GM12892 (cell line): ENCODE data around the gene BHLHE23.
"Not testable (repeated sequence)": the region's sequence is repeated elsewhere in the genome, so short reads cannot be mapped to it uniquely, and the experiment has no call there.

Source experiments
- DNase-seq: peaks from one replicate; pipeline ENCODE4 v3.0.0; 2011; ENCODE audit not compliant: insufficient read length
- FAIRE-seq: peaks from 2 replicates; lab custom pipeline; 2011; peaks lifted over from hg19 to GRCh38; lab: Jason Lieb, UNC
- POLR2A ChIP-seq: IDR thresholded peaks from 2 replicates; pipeline ENCODE4 v1.6.1; 2011; ENCODE audit warnings: low read depth, low read length, control low read depth
- POLR2AphosphoS5 ChIP-seq: IDR thresholded peaks from 2 replicates; pipeline ENCODE4 v1.6.1; 2011; ENCODE audit warnings: low read depth, low read length, control low read depth
- TAF1 ChIP-seq: IDR thresholded peaks from 2 replicates; pipeline ENCODE4 v1.6.1; 2011; ENCODE audit warnings: low read depth, mild to moderate bottlenecking, control low read depth, low read length, borderline replicate concordance

BHLHE23 gene

DNA sequence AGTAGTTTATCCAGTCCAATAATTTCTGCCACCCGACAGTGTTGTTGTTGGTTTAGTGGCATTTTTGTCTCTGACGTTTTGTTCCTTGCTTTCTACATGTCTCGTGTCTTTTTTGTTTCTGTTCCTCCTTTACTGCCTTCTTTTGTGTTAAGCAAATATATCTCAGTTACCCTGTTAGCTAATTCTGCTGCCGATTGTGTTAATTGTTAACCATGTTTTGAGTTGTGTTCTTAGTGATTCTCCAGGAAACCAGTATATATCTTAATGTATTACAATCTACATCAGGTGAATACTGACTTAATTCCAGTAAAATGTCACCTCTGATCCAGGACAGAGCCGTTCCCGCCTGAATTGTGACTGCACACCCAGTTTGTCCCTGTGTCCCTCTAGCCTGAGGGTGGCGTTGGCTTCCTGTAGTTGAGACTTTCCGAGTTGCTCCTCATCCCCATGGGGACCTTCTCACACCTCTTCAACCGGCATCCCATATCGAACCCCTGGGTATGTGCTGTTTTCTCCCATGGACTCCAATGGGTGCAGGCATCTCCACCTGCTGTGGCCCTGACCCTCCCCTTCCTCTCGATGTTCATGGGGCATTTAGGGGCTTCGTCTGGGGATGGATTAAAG is 35.8 kb upstream of the BHLHE23 start:
- FAIRE-seq (no peak), DNase-seq (no peak)

DNA sequence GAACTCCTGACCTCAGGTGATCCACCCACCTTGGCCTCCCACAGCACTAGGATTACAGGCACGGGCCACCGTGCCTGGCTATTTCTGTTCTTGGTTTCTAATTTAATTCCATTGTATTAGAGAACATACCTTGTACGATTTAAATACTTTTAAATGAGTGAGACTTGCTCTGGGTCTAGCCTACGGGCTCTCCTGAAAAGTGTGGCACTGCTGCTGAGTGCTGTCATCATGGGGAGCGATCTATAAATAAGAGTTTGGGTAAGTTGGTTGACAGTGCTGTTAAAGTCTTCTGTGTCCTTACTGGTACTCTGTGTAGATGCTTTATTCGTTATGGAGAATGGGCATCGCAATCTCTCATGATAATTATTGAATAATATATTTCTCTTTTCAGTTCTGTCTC is 35.0 kb upstream of the BHLHE23 start:
- no peak for DNase-seq
- FAIRE-seq: no peak
- no peak for TF ChIP-seq TAF1
- TF ChIP-seq POLR2AphosphoS5: no peak
- TF ChIP-seq POLR2A: no peak

More for the DNA sequence above, 35.8 kb upstream of the BHLHE23 start:
- no peak for TF ChIP-seq TAF1
- no peak for TF ChIP-seq POLR2AphosphoS5
- TF ChIP-seq POLR2A: no peak

DNA sequence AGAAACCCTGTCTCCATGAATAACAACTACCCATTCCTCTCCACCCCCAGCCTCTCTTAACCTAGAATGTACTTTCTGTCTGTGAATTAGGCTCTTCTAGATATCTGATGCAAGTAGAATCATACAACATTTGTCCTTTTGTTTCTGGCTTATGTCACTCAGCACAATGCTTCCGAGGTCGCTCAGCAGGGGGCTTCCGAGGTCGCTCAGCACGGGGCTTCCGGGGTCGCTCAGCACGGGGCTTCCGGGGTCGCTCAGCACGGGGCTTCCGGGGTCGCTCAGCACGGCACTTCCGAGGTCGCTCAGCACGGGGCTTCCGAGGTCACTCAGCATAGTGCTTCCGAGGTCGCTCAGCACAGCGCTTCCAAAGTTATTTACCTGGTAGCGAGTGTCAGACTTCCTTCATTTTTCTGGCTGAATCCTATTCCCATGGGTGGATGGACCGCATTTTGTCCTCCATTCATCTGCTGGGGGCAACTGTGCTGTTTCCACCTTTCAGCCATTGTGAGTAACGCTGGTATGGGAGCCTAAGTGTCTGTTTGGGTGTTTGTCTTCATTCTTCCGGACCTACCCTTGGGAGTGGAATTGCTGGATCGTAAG is 31.0 kb upstream of the BHLHE23 start:
- DNase-seq: no peak
- no peak for TF ChIP-seq POLR2AphosphoS5
- TF ChIP-seq TAF1: no peak
- no peak for FAIRE-seq

DNA sequence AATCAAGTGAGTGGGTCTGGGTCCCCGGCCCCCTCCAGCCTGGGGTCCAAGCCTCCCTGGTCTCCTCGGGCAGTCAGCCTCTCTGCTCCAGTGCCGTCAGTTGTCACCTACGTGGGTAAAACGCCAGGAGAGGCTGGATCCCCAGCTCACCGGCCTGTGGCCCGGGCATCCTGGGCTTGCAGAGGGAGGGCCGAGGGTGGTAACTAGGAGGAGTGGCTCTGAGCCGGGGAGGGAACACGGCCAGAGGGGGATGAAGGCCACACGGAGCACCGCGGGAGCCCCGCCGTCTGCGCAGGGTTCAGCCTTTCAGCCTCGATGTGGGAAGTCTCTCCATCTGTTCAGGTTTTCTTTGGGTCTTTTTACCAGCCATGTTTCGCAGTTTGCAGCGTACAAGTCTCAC is 29.5 kb upstream of the BHLHE23 start:
- no peak for DNase-seq
- TF ChIP-seq POLR2A: no peak; the same call in 1 of the 2 replicates
- no peak for TF ChIP-seq TAF1
- no peak for TF ChIP-seq POLR2AphosphoS5
- FAIRE-seq: no peak

DNA sequence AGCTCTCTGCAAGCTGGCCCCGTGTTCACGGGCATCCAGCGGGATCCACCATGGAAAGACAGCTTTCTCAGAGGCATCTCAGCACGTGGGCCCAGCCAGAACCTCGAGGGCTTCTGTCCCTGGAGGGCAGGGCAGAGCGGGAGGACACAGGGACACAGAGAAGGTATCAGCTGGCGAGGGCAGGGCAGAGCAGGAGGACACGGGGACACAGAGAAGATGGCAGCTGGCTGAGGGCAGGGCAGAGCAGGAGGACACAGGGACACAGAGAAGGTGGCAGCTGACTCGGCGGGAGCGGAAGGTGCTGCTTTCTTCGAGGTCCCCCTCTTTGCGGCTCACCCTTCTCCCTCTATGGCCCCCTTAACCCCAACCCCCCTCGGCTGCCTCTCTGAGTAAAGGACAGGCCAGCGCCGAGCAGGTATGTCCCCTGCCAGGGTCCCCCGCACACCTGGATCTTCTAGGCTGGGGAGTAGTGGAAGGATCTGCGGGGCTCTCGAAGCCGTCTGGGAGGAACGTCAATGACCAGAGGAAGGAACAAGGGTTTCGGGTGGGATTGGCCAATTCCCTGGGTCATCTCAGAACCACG is 28.9 kb upstream of the BHLHE23 start:
- no peak for TF ChIP-seq POLR2AphosphoS5
- no peak for TF ChIP-seq POLR2A
- no peak for TF ChIP-seq TAF1
- FAIRE-seq (no peak), DNase-seq (no peak)

DNA sequence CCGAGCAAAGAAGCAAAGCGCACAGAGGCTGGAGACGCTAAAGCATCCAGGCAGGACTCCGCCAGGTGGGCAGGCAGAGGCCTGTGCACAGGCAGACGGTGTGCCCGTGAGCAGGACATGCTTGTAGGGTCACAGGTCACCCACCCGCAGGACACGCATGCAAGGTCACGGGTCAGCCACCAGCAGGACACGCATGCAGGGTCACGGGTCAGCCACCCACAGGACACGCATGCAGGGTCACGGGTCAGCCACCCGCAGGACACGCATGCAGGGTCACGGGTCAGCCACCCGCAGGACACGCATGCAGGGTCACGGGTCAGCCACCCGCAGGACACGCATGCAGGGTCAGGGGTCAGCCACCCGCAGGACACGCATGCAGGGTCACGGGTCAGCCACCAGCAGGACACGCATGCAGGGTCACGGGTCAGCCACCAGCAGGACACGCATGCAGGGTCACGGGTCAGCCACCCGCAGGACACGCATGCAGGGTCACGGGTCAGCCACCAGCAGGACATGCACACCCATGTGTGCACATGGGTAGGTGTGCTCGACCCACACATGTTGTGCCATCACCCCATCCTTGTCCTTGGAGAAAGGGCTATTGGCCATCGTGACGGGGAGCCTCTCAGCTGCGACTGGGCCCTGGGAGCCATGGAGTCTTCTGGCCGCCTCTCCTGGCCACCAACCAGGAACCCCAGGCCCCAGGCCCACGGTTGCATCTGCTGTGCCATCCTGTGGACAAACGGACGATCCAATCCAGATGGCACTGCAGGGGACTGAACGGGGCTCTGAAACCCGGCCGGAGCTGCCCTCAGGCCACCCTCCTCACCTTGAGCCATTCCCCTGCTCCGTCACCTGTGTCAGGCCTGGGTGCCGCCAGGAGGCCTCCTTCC is 28.2 kb upstream of the BHLHE23 start:
- not testable (repeated sequence) for DNase-seq, FAIRE-seq

DNA sequence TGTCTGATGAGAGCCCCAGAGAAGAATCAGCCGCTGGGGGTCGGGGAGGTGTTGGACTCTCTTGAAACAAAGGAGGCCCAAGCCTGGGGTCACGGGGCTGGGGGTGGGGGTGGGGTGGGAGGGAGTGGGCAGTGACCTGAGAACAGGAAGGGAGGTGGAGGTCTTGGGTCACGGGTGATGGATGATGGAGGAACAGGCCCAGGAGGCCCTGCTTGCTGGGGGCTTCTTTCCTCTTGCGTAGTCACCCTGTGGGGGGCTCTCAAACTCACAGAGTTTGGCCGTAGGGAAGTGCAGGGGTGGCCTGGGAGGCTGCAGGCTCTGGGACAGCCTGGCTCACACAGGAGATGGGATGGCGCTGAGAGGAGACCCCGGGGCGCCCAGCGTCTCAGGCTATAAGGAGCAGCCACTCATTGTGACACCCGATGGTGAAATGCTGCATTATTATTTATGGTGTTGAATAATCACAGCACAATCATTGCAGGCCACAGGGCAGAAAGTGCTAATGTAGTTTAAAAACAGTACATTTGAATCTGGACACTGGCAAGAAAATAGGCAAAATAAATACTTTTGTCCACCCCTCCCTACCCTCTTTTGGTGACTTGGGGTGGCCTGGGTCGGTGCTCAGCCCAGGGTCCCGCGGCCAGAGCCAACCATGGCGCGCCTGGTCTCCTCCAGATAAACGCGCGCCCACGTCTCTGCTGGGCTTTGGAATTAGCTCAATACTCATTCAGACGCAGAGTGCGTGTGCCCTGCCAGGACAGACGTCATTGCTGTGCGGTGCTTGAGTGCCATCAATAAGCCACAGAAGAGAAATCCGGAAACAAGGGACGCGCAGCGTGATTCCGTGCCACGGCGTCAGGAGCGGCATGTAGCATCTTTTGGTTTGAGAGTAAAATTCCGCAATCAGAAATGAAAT is 27.3 kb upstream of the BHLHE23 start:
- TF ChIP-seq POLR2A (no peak; the same call in 1 of the 2 replicates), TAF1 (no peak), POLR2AphosphoS5 (no peak)
- FAIRE-seq (no peak), DNase-seq (no peak)

DNA sequence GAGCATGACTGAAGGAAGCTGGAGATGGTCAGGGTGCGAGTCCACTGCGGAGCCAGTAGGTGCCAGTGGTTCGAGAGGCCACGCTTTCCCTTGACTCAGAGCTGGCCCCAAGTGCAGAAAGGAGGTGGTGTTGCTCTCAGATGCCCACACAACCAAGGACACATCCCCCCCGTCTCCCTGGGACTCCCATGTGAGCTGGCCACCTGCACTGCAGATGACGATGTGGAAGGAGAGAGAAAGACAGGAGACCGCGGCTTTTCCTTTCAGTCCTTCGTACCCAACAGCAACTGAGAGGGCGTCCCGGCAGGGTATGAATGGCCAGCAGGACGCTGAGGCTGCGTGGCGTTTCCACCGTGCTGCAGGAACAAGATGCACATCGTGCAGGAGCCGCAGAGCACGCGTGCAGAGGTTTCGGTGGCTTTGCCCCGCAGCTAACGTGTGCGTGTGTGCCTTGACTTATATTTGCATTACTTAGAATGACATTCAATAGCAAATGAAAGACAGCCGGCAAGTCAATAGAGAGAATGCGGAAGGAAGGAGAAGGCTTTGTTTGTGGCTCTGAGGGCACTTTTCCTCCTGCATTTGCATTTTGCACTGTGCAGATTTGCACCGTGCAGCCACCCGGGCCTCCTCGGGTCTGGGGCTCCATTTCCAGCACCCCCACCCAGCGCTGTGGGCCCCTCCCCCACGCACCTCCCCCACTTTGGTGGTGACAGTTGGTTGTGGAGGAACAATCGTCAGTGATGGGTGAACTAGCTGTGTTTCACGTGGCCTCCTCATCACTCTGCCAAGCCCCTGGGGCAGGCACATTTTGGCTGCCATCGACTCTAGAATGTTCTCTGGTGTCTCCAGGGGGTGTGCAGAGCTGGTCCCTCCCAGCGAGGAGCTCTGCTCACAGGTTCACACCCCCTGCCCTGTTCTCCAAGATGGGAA is 26.4 kb upstream of the BHLHE23 start:
- DNase-seq (no peak), FAIRE-seq (peak; percentile 70)
- TF ChIP-seq TAF1: no peak
- TF ChIP-seq POLR2AphosphoS5: no peak
- no peak for TF ChIP-seq POLR2A

DNA sequence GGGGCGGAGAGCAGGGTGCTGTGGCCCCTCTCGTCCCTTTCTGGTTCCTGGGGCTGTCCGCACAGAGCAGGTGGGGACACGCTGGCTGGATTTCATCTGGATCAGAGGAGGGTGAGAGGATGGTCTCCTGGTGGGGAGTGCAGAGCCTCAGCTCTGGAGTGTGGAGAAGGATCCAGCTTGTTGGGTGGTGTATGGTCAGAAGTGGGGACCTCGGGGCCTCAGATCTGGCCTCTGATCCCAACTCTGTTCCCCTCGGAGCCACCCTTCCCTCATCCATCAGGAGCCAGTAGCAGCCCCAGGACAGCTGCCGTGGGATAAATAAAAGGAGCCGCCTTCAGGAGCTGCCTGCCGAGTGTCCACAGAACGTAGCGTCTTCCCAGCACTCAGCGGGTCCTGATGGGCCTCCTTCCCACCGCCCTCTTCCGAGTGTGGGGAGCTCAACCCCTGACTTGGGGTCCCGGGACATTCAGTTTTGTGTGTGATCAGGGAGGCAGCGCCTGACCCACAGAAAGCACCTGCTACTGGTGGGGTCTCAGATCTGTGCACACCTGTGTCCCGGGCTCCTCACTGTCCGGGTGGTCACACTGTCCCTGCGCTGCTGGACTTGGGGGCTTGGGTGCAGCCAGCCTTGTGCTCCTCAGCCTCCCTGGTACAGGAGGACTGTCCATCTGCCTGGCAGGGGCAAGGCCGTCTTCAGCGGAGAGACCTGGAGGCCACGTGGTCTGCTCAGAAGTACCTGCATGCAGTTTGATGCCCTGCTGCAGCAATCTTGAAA is 25.4 kb upstream of the BHLHE23 start:
- no peak for TF ChIP-seq TAF1
- TF ChIP-seq POLR2AphosphoS5: no peak
- no peak for TF ChIP-seq POLR2A
- DNase-seq (no peak), FAIRE-seq (no peak)
